Stimulated activated CD4-positive, alpha-beta T cell treated with anti-CD3 and anti-CD28 coated beads, Interleukin-12 subunit alpha, Interleukin-12 subunit beta, amount 100 ng/mL, for 24 hours (primary cell): ENCODE measurements around the gene CLEC6A.
"Not testable (repeated sequence)": the region's sequence is repeated elsewhere in the genome, so short reads cannot be mapped to it uniquely, and the experiment has no call there.

ENCODE experiments used
- DNase-seq, 2 experiments: peaks; one replicate each; pipeline ENCODE4 v3.0.0-alpha.2; 2020; ENCODE audit warnings: low read depth in 2 of 2

CLEC6A gene

DNA sequence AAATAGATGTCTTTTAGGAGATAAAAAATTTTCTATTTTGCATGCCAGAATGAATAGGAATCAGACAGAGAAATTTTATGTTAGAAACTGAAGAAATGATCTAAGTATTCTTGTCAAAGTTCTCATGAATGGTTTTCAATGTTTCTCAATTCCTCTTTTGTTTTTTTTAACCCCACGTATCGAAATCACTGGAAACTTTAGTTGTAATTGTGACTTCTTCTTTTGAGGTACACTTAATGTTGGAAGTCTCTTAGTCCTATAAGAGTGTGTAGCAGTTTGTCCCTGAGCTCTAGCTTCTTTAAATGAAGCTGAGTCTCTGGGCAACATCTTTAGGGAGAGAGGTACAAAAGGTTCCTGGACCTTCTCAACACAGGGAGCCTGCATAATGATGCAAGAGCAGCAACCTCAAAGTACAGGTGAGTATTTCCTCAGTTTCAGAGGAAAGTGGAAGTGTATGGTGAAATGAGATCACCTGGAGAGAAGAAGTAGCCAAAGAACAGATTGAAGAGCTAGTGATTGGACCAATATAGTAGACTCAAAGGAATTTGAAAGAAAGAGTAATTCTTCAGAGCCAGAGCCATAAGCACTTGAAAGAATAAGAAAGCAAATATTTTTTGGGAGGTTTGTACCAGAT, at the start of gene CLEC6A:
TSS of gene CLEC6A (plus strand) at position 236 of the 634 bp plus-strand sequence. CDS start at position 386, 150 bp downstream.
- DNase-seq, result no peak

DNA sequence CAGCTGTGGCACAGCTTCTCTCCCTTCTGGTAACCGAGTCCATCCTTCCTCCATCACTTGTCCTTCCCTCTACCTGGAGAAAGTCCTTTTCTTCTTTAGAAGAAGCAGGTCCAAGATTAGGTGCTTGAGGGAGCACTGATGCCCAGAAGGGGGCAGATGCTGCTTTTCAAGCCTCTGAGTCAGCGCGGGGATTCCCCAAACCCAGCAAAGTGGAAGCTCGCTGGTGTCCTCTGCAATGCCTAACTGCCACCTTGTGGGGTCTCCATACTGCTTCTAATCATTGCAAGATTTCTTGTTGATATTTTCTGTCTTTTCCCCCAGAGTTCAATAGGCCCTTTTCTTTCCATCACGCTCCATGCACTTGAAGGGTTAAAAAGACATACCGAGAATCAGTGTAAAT, 36.2 kb upstream of the CLEC6A start:
- DNase-seq, result not testable (repeated sequence)

DNA sequence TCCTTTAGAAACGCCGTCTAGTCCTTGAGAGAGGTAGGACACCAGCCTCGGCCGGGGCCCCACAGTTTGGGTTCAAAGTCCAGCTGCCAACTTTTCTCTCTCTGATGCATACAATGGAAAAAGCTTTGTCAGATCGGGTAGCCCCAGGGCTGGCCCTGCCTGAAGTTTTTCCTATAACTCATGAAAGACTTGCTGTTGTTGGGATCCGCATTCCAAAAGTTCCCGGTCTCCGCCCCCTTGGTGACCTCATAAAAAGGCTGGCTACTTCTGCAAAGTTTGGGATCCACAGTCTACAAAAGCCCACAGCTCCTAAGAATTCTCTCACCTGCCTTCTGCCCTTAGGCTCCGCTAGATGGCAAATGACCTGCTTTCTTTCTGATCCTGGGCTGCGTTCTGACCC, 35.3 kb upstream of the CLEC6A start:
- DNase-seq, result no peak

DNA sequence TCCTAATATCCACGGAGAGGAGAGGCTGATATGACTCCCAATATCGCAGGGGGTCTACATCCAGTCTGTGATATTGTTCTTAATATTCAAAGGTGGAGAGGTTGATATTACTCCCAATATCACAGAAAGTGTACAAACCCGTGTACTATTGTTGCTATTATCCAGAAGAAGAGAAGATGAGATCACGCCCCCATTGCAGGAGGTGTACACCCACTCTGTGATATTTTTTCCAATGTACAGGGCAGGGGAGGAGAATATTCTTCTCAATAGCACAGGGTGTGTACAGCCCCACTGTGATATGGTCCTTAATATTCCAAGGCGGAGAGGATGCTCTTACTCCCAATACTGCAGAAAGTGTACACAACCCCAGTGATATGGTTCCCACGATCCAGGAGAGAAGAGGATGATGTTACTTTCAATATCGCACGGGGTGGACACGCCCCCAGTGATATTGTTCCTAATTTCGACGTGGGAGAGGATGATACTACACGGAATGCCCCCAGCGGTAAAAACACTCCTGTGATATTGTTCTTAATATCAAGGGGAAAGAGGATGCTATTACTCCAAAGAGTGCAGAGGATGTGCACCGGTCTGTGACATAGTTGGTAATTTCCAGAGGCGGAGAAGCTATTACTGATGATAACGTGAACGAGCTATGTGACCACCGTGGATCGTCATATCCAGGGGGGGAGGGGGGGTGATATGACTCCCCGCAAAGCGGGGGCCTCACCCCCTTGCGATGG, 11.1 kb upstream of the CLEC6A start:
- DNase-seq, result not testable (repeated sequence)

DNA sequence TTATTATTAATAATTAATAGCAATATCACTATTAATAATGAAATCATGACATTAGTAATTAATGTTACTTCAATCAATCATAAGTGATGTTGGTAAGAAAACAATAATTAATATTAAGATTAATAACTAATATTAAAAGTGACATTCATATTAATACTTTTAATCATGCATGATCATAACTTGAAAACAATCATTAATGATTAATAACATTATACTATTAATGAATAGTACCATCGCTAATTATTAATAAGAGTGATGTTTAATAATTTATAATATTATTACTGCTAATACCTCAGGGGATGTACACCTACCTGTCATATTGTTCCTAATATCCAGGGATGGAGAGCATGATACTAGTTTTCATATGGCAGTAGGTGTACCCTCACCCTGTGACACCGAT, 10.0 kb upstream of the CLEC6A start:
- no peak for DNase-seq

DNA sequence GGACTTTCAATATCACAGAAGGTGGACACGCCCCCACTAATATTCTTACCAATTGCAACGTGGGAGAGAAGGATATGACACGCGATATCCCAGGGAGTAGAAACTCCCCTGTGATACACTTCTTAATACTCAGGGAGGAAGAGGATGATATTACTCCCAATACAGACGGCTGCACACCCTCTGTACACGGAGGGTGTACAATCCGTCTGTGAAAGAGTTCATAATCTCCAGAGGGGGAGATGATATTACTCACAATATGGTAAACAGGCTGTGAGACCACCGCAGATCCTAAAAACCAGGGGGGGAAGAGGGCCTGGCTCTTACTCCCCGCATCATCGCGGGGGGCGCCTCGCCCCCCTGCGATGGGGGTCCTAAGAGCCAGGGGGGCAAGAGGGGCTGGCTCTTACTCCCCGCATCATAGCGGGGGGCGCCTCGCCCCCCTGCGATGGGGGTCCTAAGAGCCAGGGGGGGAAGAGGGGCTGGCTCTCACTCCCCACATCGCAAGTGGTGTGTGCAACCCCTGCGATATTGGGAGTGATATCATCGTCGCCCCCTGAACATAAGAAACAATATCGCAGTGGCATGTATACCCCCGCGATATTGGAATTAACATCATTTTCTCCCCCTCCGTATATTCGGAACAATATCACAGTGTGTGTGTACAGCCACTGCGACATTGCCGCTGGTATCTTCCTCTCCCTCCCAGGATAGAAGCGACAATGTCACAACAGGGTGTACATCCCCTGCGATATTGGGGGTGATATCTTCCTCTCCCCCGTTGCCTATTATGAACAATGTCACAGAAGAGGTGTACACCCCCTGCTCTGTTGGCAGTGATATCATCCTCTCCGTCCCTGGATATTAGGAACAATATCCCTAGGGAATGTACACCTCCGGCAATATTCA, 8.9 kb upstream of the CLEC6A start:
- DNase-seq, result no peak

DNA sequence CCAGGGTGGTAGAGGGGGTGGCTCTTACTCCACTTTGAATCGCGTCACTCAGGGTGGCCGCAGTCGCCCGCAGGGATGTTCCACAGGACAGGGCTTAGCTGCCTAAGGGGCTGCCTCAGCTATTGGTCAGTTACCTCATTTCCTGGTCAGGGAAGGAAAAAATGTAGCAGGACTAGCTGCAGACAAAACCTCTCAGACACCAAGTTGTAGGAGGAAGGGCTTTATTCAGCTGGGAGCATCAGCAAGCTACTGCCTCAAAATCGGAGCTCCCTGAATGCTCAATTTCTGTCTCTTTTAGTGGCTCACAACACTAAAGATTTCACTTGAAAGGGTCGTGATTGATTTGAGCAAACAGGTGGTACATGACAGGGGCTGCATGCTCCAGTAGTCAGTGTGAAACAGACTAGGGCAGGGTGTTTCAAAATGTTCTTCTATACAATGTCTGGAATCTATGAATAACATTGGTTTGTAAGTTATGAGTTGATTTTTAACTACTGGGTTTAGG, 6.4 kb upstream of the CLEC6A start:
- DNase-seq, result no peak

DNA sequence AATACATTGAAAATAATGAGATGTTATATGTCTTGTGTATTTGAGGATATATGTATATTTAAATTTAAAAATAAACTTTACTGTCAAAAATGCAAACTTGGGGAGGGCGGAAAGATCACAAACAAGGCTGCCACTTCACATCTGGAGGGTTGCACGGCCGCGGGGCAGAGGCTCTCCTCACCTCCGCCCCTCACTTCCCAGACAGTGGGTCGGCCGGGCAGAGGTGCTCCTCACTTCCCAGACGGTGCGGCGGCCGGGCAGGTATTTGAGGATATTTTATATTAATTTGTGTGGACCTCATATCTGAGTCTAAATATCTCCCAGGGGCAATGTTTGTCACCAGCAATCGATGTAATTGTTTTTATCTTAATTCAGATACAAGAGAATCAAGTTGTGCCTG, 3.7 kb upstream of the CLEC6A start:
- no peak for DNase-seq

DNA sequence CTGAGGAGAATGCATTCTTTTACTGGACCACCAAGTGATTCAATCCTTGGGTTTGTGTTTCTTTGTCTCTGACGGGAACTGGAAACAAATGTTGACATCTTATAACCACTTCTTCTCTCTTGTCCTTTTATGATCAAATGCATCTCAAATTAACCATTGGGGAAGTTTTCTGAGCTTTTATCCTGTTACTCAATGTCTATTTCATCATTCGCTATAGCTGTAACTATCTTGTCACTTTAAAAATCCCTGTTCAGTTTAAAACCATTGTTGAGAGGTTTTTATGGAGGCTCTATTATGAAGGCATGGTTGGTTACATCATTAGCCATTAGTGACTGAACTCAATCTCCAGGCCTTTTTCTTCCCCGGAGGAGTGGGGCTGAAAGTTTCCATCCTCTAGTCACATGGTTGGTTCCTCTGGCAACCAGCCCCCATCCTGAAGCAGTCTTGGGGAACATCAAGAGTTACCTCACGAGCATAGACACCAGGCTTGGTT, 2.7 kb upstream of the CLEC6A start:
- DNase-seq, result no peak

DNA sequence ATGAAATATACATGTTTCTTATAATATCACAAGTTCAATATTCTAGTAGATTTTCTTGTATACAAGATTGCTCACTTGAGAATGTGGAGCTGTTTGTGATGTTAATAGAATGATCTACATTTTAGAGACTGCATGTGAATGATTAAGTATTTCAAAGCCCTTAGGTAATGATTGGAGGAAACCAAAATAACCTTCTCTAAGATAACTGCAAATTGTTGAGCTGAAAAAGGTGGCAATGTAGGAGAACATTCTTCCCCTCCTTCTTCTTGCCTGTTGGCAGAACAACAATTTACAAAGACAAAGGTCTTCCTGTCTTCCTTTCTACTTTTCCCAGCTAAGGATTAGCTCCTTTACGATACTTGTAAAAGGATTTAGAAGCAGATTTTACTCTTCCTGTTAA, 2.0 kb upstream of the CLEC6A start:
- DNase-seq, result no peak

DNA sequence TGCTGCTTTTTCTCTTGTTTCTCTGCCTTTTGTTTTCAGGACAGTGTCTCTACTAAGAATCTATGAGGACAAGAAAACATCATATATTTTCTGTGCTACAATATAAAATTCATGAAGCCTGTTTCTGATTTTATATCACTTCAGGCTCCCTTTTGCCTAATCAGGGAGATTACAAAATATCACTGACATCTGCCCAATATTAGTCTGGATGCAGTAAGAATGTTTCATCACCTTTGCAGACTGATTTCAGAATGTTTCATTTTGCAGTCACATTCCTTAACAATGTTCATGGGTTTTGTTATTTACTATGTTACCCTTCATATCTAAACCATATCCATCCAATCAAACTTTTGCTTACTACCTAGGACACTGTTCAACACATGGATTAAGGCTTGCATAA, 491 bp upstream of the CLEC6A start:
- DNase-seq, result no peak

DNA sequence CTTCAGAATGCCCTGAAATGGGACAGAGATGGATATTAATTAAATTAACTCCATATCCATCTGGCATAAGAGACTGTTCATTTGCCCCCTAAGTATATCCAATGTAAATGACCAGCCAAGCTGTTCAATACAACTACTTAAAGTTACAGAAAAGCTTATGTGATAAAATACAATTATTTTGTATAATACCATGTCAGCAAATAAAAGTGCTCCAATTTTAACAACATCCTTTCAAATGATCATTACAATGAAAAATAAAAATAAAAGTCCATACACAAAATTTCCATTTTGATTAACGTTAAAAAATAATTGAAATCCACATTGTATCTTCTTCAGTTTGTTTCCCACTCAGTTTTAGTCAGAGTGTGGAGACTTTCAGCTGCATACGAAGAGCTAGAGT, 5.7 kb downstream of the CLEC6A start:
- no peak for DNase-seq

DNA sequence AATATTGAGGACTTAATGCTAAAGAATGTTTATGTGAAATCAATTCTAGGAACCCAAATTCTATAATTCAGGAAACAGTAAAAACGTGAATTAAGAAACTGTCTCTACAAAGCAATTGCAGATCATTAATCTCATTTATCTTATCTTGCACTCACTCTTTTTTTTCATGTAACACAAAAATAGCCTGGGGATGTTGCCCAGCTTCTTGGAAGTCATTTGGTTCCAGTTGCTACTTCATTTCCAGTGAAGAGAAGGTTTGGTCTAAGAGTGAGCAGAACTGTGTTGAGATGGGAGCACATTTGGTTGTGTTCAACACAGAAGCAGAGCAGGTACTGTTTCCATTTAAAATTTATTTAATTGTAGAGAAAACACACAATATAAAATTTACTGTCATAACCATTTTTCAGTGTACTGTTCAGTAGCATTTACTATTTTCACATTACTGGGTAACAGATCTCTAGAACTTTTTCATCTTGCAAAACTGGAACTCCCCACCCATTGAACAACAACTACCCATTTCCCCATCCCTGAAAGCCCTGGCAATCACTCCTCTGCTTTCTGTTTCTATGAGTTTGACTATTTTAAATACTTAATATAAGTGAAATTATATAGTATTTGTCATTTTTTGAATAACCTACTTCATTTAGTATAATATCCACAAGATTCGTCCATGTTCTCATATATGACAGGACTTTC, 9.7 kb downstream of the CLEC6A start:
- DNase-seq, result no peak

DNA sequence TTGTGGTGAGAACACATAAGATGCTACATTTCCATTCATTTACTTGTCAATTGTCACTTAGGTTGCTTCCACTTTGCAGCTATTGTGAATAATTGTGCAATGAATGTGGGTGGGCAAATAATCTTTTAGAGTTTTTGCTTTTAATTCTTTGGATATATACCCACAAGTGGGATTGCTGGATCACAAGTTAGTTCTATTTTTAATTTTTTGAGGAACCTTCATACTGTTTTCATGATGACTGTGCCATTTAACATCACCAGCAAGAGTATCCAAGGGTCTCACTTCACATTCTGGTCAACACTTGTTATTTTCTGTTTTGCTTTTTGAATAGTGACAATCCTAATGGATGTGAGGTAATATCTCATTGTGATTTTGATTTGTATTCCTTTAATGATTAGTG, 10.5 kb downstream of the CLEC6A start:
- no peak for DNase-seq

DNA sequence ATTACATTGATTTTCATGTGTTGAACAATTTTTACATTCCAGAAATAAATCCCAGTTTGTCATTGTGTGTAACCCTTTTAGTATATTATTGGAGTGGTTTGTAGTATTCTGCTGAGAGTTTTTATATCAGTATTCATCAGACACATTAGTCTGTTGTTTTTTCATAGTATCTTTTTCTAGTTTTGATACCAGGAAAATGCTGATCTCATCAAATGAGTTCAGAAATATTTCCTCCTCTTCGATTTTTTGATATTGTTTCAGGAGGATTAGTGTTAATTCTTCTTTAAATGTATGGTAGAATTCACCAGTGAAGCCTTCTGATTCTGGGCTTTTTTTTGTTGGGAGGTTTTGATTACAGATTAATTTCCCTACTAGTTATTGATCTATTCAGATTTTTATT, 15.3 kb downstream of the CLEC6A start:
- no peak for DNase-seq

DNA sequence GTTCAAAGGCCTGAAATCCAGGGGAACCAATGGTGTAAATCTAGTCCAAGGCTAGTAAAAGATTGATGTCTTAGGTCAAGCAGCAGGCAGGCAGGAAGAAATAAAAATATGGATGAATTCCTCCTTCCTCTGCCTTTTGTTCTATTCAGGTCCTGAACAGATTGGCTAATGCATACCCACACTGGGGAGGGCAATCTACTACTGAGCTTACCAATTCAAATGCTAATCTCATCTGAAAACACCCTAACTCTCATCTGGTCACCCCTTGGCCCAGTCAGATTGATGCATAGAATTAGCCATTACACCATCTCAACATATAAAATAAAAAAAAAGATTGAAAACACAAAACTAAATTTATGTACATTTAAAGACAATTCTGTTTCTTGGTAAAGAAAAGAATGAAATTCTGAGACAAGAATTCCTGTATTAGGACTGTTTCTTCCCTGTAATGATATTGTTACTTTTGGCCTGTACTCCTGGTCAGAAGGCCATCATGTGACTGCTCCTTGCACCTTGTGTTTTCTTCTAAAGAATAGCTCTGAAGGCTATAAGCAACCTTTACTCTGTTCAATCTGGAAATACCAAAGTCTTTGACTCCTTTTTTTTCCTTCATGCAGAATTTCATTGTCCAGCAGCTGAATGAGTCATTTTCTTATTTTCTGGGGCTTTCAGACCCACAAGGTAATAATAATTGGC, 19.9 kb downstream of the CLEC6A start:
- no peak for DNase-seq

DNA sequence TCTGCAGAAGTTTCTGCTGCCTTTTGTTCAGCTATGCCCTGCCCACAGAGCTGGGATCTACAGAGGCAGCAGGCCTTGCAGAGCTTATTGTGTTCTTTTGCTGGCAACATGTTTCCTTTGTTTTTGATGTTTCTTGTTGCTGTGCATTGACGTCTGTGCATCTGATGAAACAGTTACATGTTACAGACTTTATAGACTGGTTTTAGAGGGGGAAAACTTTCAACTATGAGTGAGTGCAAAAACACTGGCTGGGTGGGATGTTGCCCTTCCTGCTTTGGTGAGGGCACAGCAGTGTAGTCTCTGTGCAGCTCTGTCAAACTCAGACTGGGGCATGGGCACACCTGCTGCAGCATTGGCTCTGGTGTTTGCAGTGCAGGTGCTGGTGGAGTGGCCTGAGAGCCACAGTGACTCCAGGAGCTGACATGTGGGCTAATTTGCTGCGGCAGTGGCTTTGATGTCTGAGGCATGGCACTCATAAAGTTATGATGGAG, 26.9 kb downstream of the CLEC6A start:
- DNase-seq, result no peak

DNA sequence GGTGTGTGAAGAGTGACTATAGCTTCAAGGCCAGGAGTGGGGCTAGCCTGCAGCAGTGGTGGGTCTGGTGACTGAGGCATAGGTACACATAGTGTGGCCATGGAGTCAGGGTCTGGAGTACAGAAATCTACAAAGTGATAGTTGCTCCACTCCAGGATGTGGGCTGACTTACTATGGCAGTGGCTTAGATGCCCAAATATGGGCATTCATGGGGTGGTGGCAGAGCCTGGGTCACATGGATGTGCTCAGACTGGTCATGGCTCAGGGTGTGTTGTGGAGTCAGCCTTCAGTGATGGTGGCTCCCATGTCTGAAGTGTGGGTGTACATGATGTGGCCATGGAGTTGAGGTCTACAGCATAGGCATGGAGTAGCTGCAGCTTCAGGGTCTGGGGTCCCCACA, 27.3 kb downstream of the CLEC6A start:
- DNase-seq, result no peak

DNA sequence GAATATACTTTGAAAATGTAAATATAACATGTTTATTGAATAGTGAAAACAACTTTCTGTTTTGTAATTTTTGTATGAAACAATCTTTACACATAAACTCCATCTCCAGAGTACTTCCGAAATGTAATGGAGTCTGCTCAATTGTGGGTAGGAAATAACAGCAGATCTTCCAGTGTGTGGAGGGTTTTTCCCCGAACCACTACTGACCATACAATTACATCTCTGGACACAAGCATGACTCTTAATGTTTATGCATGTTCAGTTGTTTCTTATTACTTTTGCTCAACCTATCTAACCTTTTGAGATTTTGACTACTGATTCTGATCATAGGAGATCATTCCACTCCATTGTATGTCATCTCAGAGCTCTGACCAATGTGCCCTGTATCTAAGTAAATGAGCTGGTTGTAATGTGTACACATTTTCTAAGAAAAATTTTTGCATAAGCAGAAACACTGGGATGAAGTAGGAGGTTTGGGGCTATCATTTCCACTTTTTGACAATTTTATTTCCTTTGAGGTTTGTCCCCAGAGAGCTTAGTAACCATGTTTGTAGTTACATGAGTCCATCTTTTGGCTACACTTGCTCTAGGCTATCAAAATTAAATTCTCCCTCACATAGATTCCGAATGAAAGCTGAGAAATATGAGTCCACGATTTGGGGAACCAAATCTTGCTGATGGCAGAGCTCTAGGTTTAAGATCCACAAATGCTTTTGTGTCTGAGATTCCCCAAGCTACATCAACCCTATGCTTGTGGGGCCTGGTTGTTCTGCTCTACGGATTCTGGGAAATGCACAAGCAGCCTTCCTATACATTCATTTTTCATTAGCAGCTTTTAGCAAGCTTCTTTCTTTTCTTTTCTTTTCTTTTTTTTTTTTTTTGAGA, 36.1 kb downstream of the CLEC6A start:
- DNase-seq, result no peak

DNA sequence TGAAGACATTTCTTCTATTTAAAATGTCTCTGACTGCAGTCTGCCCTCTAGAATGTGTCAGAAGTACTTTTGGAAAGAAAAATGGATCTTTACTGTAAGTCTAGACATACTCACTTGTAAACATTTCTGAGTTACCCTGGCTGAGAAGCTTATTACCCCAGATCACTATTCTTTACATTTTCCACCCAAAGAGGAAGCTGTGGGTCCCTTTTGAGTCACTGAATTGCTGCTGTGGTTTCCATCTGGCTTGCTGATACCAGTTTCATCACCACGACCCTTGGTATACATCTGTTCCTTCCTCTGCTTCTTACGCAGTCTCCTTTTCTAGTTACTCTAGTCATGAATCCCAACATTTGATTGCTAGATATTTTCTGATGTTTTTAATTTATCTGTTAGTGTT, 37.3 kb downstream of the CLEC6A start:
- DNase-seq, result peak; percentile 15 to 32
